KMS-11 (cell line): ENCODE measurements around the gene ZNF174.

Source experiments
- H2AFZ ChIP-seq: fragments of 200-600 bp; sonication (generic); 2 replicates; pipeline ENCODE4 v1.6.1; 2016; ENCODE audit warnings: antibody characterized with exemption, mixed run types, low read depth
- H3K27ac ChIP-seq: fragments of 200-600 bp; sonication (generic); 2 replicates; pipeline ENCODE4 v1.6.1; 2016; ENCODE audit warnings: mild to moderate bottlenecking, mixed run types
- H3K27me3 ChIP-seq: fragments of 200-600 bp; sonication (generic); 2 replicates; pipeline ENCODE4 v1.6.1; 2017; ENCODE audit warnings: mild to moderate bottlenecking, low read depth, mixed run types, moderate library complexity; ENCODE audit not compliant: insufficient read depth
- H3K36me3 ChIP-seq: fragments of 200-600 bp; sonication (generic); 2 replicates; pipeline ENCODE4 v1.6.1; 2017; ENCODE audit warnings: mild to moderate bottlenecking, mixed run types; ENCODE audit not compliant: insufficient read depth
- H3K4me1 ChIP-seq: fragments of 200-600 bp; sonication (generic); 2 replicates; pipeline ENCODE4 v1.6.1; 2016; ENCODE audit warnings: mild to moderate bottlenecking, low read depth, mixed run types; ENCODE audit not compliant: poor library complexity, severe bottlenecking
- H3K4me2 ChIP-seq: fragments of 200-600 bp; sonication (generic); 2 replicates; pipeline ENCODE4 v1.7.0; 2016; ENCODE audit warnings: mild to moderate bottlenecking, mixed run types
- H3K4me3 ChIP-seq: fragments of 200-600 bp; sonication (generic); IDR thresholded peaks from 2 replicates; pipeline ENCODE4 v1.6.1; 2017; ENCODE audit warnings: low read depth, low read length, mixed read lengths; ENCODE audit not compliant: insufficient read depth
- H3K79me2 ChIP-seq: fragments of 200-600 bp; sonication (generic); 2 replicates; pipeline ENCODE4 v1.6.1; 2016; ENCODE audit warnings: low read depth, mixed run types; ENCODE audit not compliant: insufficient read depth
- H3K9ac ChIP-seq: fragments of 200-600 bp; sonication (generic); 2 replicates; pipeline ENCODE4 v1.6.1; 2016; ENCODE audit warnings: mild to moderate bottlenecking, mixed run types
- H4K20me1 ChIP-seq: fragments of 200-600 bp; sonication (generic); 2 replicates; pipeline ENCODE4 v1.6.1; 2016; ENCODE audit warnings: mild to moderate bottlenecking, mixed run types; ENCODE audit not compliant: insufficient read depth
- TF ChIP-seq, protein P1 (sequence below): fragments of 200-600 bp; sonication (generic); conservative IDR thresholded peaks from 2 replicates; pipeline ENCODE4 v1.6.1; 2017; ENCODE audit warnings: low read depth, mild to moderate bottlenecking, antibody characterized with exemption, low read length, moderate library complexity, mixed read lengths

The ZNF174 gene

DNA sequence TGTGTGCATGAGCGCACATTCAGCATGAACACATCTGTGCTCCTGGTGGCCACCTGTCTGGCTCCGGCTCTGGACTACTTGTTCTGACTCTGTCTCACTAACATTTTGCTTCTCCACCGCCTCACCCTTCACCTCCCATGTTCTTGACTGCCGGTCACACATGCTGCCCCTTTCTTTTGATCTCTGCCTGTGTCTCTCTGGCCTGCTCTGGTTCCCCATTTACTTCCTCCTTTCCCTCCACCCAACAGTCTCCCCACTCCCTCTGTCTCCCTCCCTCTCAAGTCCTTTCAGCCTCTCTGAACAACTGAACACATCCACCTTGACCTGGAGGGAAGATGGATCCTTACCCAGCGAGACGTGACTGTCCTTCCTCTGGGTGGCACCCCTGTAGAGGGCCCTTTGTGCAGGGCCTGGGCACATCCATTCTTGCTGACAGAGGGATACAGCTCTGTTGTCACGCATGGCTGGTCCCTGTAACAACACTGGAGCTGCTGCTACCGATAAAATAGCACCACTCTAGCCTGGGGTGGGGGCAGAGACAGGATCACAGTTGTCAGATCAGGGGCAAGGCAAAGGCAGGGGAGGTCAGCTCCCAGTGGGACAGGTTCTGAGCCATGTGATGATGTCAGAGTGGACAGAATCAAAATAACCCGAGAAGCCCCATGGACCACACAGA lies 11.2 kb upstream of the ZNF174 start:
- no peaks in the 10 kb centered on the region for H3K4me1 ChIP-seq
- H3K79me2 ChIP-seq = no peaks in the 10 kb centered on the region; the same call in 1 of the 2 replicates
- H2AFZ ChIP-seq = no peak overlapping the region
- peaks cover 13% of the 10 kb centered on the region; the same call in 1 of the 2 replicates for H3K36me3 ChIP-seq
- H3K27ac ChIP-seq = no peak overlapping the region
- no peak overlapping the region for H3K9ac ChIP-seq
- no peak overlapping the region for H3K4me3 ChIP-seq
- no peak overlapping the region for H3K4me2 ChIP-seq
- no peaks in the 10 kb centered on the region for H4K20me1 ChIP-seq
- no peaks in the 10 kb centered on the region for H3K27me3 ChIP-seq
- TF ChIP-seq, protein P1, sequence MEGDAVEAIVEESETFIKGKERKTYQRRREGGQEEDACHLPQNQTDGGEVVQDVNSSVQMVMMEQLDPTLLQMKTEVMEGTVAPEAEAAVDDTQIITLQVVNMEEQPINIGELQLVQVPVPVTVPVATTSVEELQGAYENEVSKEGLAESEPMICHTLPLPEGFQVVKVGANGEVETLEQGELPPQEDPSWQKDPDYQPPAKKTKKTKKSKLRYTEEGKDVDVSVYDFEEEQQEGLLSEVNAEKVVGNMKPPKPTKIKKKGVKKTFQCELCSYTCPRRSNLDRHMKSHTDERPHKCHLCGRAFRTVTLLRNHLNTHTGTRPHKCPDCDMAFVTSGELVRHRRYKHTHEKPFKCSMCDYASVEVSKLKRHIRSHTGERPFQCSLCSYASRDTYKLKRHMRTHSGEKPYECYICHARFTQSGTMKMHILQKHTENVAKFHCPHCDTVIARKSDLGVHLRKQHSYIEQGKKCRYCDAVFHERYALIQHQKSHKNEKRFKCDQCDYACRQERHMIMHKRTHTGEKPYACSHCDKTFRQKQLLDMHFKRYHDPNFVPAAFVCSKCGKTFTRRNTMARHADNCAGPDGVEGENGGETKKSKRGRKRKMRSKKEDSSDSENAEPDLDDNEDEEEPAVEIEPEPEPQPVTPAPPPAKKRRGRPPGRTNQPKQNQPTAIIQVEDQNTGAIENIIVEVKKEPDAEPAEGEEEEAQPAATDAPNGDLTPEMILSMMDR = no peak

DNA sequence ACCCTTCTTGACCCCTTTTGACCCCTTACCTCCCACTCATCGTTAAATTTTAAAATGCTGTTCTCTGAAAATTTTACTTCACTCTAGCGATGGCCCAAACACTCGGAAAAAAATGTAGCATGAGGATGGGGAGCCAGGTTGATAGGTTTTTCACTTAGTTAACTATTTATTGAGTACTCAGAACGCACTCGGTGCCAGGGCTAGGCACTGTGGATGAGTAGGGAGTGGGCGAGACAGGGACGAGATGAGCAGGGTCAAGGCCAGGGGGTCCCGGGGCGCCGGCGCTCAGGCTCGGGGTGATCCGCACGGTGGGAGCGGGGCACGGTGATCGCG lies 603 bp upstream of the ZNF174 start:
- Histone ChIP-seq H2AFZ (peak overlapping the region; percentile 87), H3K4me1 (peaks cover 14% of the 10 kb centered on the region), H3K9ac (peak overlapping the region; percentile 59), H3K27ac (peak overlapping the region; percentile 34; the same call in 1 of the 2 replicates), H3K79me2 (peaks cover 32% of the 10 kb centered on the region), H3K36me3 (peaks cover 30% of the 10 kb centered on the region; the same call in 1 of the 2 replicates), H4K20me1 (no peaks in the 10 kb centered on the region), H3K4me3 (no peak overlapping the region), H3K27me3 (no peaks in the 10 kb centered on the region), H3K4me2 (peak overlapping the region; percentile 84)
- TF ChIP-seq, protein P1 = no peak

DNA sequence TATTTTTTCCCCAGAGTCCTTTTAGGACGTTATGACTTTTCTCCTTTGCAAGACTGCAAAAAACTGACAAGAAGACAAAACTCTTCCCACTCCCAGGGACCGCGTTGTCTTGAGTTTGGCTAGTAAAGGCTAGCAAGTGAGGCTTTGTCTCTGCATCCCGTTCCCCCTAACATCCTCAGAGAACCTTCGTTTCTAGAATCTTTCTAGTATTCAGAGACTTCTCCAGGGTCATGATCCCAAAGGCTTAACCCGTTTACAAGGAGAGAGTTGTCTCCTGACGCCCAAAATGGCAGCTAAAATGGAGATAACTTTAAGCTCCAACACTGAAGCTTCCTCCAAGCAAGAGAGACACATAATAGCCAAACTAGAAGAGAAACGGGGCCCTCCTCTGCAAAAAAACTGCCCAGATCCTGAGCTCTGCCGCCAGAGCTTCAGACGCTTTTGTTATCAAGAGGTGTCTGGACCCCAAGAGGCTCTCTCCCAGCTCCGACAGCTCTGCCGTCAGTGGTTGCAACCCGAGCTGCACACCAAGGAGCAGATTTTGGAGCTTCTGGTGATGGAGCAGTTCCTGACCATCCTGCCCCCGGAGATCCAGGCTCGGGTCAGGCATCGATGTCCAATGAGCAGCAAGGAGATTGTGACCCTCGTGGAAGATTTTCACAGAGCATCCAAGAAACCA lies 843 bp downstream of the ZNF174 start:
- no peak overlapping the region for H3K4me3 ChIP-seq
- peaks cover 32% of the 10 kb centered on the region for H3K79me2 ChIP-seq
- H3K36me3 ChIP-seq = peaks cover 18% of the 10 kb centered on the region; the same call in 1 of the 2 replicates
- H2AFZ ChIP-seq = peak overlapping the region; percentile 35
- peak overlapping the region; percentile 48 for H3K9ac ChIP-seq
- peaks cover 14% of the 10 kb centered on the region for H3K4me1 ChIP-seq
- peak overlapping the region; percentile 92 for H3K4me2 ChIP-seq
- H3K27me3 ChIP-seq = no peaks in the 10 kb centered on the region
- no peaks in the 10 kb centered on the region for H4K20me1 ChIP-seq
- TF ChIP-seq, protein P1 = no peak
- H3K27ac ChIP-seq = peak overlapping the region; percentile 60

DNA sequence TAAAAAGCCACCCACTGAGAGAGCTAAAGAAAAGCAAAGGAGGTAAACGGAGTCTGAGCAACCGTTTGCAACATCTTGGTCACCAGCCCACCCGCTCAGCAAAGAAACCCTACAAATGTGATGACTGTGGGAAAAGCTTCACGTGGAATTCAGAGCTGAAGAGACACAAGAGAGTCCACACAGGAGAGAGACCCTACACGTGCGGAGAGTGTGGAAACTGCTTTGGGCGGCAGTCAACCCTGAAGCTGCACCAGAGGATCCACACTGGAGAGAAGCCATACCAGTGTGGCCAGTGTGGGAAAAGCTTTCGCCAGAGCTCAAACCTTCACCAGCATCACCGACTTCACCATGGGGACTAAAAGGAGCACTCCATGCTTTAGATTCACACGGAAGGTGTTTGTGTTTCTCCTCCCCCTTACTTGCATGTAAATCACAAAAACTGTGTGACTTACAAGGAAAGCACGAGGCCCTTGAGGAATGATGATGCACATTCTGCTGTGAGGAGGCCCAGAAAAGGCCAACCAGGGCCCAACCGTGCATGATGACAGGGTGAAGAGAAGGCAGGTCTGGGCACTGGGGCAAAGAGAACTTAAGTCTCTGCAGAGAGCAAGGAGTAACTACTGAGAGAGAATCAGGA lies 7.7 kb downstream of the ZNF174 start:
- Histone ChIP-seq H3K36me3 (peaks cover 11% of the 10 kb centered on the region; the same call in 1 of the 2 replicates), H3K27ac (no peak overlapping the region), H3K4me2 (no peak overlapping the region), H3K9ac (no peak overlapping the region), H4K20me1 (no peaks in the 10 kb centered on the region), H3K79me2 (no peaks in the 10 kb centered on the region), H2AFZ (no peak overlapping the region), H3K4me3 (no peak overlapping the region), H3K4me1 (no peaks in the 10 kb centered on the region), H3K27me3 (no peaks in the 10 kb centered on the region)
- TF ChIP-seq, protein P1 = no peak
